NB4 (cell line): Measurements from ENCODE around the gene EDN2.

ENCODE experiments used
- DNase-seq: peaks from one replicate; pipeline ENCODE4 v3.0.0; 2010; ENCODE audit warnings: low read depth
- H3K4me3 ChIP-seq: one replicate; pipeline ENCODE4 v1.5.1; 2011; ENCODE audit warnings: mild to moderate bottlenecking, low read depth, low read length, moderate library complexity
- MAX ChIP-seq: IDR thresholded peaks from 2 replicates; pipeline ENCODE4 v1.6.1; 2011; ENCODE audit warnings: low read depth, low read length
- MYC ChIP-seq: IDR thresholded peaks from 2 replicates; pipeline ENCODE4 v1.6.1; 2011; ENCODE audit warnings: low read depth, low read length
- POLR2A ChIP-seq: IDR thresholded peaks from 2 replicates; pipeline ENCODE4 v1.6.1; 2011; ENCODE audit warnings: mild to moderate bottlenecking; ENCODE audit not compliant: insufficient read length; ENCODE audit errors: extremely low read depth
- TF ChIP-seq, protein P1 (sequence below): IDR thresholded peaks from one replicate; pipeline ENCODE4 v1.5.1; 2012; ENCODE audit warnings: low read depth, low read length

Gene EDN2

DNA sequence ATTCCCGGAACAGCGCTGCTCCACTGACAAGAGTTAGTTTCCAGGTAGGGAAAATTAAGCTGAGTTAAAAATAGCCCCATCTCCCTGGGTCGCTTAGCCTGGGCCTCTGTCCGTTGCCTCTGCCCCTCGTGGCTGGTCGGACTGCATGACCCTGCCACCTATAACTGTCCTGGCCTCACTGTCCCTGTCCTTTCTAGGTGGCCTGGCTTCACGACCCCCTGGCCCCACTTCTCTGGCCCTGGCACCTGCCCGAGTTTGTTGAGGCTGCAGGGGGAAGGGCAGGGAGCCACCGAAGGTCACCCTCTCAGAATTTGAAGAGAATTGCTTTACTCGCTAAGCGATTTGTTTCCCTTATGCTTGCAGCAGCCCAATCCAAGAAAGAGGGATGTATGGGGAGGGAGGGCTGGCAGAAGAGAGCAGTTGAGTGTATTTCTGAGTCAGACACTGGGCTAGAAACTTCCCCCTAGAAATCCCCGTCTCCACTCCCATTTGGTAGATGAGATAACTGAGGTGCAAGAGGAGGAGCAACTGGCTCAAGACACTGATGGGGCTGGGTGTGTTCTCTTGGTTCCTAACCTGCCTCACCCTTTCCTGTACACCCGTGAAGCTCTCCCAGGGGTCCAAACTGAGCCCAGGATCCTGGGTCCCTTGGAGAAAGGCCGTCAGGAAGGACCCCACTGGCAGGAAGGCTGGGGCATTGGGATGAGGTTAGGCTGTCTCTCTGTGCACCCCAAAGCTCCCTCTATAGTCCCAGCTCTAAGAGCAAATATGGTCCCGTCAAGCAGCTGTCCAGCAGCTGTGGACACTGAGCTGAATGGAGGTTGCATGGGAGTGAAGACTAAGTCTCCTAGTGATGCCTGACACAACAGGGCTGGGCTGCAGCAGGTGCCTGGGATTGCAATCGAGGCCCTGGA is 2.9 kb upstream of the EDN2 start:
- DNase-seq: no peak
- H3K4me3 ChIP-seq: no peak overlapping the region
- TF ChIP-seq, protein P1, sequence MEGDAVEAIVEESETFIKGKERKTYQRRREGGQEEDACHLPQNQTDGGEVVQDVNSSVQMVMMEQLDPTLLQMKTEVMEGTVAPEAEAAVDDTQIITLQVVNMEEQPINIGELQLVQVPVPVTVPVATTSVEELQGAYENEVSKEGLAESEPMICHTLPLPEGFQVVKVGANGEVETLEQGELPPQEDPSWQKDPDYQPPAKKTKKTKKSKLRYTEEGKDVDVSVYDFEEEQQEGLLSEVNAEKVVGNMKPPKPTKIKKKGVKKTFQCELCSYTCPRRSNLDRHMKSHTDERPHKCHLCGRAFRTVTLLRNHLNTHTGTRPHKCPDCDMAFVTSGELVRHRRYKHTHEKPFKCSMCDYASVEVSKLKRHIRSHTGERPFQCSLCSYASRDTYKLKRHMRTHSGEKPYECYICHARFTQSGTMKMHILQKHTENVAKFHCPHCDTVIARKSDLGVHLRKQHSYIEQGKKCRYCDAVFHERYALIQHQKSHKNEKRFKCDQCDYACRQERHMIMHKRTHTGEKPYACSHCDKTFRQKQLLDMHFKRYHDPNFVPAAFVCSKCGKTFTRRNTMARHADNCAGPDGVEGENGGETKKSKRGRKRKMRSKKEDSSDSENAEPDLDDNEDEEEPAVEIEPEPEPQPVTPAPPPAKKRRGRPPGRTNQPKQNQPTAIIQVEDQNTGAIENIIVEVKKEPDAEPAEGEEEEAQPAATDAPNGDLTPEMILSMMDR: no peak
- no peak for TF ChIP-seq POLR2A
- no peak for TF ChIP-seq MYC
- TF ChIP-seq MAX: no peak

GRCh38 chr1:41486371-41487125 is 2.1 kb upstream of the EDN2 start:
- H3K4me3 ChIP-seq: no peak overlapping the region

DNA sequence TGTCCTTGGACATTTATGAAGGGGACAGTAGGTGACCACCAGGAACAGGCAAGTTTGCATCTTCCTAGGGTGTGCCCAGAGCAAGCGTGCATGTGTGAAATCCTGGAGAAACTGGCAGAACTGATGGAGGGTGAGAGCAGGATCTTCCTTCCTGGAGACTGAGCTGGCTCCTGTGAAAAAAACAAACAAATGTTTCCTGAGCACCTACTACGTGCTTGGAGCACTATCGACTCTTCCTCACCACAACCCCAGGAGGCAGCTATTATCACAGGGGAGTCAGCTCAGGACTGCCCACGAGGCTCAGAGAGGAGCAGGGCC is 1.5 kb upstream of the EDN2 start:
- TF ChIP-seq MYC: no peak
- TF ChIP-seq, protein P1: no peak
- TF ChIP-seq MAX: no peak
- TF ChIP-seq POLR2A: no peak
- DNase-seq: no peak
- no peak overlapping the region for H3K4me3 ChIP-seq

More at GRCh38 chr1:41486371-41487125, 2.1 kb upstream of the EDN2 start:
- DNase-seq: no peak
- TF ChIP-seq, protein P1: no peak
- TF ChIP-seq MYC (no peak), MAX (no peak), POLR2A (no peak)

DNA sequence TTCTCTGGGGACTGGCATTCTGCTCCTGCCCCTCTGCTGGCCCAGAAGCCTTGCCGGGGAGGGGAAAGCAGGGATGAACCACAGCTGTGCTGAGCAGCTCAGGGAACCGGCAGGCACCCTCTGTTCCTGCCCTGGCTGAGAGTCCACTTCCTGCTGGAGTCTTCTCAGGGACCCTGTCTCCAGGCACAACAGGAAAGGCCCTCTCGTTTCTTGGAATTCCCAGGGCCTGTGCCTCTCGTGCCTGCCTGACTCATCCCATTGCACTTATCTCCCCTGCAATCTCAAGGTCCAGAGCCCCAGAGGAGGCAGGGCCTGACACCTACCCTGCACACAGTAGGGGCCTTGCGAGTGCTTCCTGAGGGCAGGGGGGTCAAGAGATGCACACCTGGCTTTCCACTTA is 1.1 kb upstream of the EDN2 start:
- no peak for DNase-seq
- no peak overlapping the region for H3K4me3 ChIP-seq
- TF ChIP-seq MYC (no peak), MAX (no peak), POLR2A (no peak)
- TF ChIP-seq, protein P1: no peak

GRCh38 chr1:41483960-41484401 is 502 bp downstream of the EDN2 start:
- no peak for DNase-seq
- TF ChIP-seq, protein P1: no peak
- TF ChIP-seq MYC (no peak), MAX (no peak), POLR2A (no peak)
- no peak overlapping the region for H3K4me3 ChIP-seq
